DND-41 (cell line): ENCODE results near the gene RFTN1.

Experiments used
- EZH2 ChIP-seq: IDR thresholded peaks from 3 replicates; pipeline ENCODE4 v1.6.1; 2012; ENCODE audit warnings: borderline replicate concordance, low read depth, mild to moderate bottlenecking, moderate library complexity, low read length, inconsistent platforms; ENCODE audit not compliant: severe bottlenecking
- TF ChIP-seq, protein P1 (sequence below): IDR thresholded peaks from 2 replicates; pipeline ENCODE4 v1.5.1; 2012; ENCODE audit warnings: borderline replicate concordance, low read length, moderate library complexity, mild to moderate bottlenecking; ENCODE audit not compliant: poor library complexity, severe bottlenecking; ENCODE audit errors: extremely low read depth

DNA sequence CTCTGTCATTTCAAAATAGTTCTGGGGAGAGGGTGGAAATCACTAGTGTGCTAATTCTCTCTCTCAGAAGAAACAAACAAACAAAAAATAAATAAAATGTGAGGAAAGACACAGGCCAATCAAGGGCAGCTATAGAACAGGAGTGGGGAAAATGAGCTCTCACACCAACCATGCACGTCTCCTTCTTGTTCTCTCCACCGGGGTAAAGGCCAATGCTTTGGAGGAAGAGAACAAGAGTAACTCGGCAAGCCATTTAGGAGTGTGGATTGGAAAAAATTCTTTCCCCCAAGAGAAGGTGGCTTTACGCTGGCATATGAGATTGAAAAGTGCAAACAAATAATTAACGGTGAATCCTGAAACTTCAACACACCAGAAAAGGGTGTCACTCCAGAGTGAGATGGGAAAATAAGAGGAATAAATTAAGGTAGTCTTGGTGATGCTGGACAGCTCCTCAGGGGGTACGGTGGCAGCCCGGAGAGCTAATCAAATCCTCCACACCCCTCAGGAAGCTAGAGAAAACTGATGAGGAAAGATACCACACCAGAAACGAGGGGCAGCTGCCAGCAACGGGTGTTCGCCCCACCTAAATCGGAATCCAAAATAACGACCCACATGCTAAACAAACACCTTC is 88.0 kb downstream of the RFTN1 start:
- TF ChIP-seq, protein P1, sequence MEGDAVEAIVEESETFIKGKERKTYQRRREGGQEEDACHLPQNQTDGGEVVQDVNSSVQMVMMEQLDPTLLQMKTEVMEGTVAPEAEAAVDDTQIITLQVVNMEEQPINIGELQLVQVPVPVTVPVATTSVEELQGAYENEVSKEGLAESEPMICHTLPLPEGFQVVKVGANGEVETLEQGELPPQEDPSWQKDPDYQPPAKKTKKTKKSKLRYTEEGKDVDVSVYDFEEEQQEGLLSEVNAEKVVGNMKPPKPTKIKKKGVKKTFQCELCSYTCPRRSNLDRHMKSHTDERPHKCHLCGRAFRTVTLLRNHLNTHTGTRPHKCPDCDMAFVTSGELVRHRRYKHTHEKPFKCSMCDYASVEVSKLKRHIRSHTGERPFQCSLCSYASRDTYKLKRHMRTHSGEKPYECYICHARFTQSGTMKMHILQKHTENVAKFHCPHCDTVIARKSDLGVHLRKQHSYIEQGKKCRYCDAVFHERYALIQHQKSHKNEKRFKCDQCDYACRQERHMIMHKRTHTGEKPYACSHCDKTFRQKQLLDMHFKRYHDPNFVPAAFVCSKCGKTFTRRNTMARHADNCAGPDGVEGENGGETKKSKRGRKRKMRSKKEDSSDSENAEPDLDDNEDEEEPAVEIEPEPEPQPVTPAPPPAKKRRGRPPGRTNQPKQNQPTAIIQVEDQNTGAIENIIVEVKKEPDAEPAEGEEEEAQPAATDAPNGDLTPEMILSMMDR: no peak
- no peak for TF ChIP-seq EZH2
